ENCODE data around the gene NEURL4. TPM values are rescaled to one million over a fixed set of nuclear protein-coding genes. Genes with fewer than 3 reads are reported as not detected.

NEURL4 gene
- total RNA-seq, 1 donor from 2014 or later = 22.6 TPM

DNA sequence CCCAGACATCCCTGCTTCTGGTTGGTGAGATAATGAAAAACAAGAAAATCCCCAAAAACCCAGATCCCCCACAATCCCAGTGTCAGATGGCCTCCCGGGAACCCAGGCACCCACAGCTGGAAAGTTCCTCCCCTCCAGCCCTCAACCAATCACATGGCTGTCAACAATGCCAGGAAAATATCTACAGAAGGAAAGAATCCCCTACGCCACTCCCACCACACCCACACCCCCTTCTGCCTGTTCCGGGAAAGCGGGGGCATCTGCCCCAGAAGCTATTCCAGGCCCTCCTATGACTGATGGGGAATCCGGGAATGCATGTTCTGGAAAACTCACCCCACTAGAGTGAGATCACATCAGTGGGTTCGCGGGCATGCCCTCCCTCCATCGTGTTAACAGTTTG, 27.6 kb upstream of the NEURL4 start:
- TF ChIP-seq POLR2AphosphoS5 (IDR thresholded peaks at IDR 0.05; ENCODE audit: insufficient read depth in 1 of 2, low read depth in 1 of 2) = no peak
- no peak for TF ChIP-seq POLR2A (IDR thresholded peaks at IDR 0.05)
- TF ChIP-seq, protein P1, sequence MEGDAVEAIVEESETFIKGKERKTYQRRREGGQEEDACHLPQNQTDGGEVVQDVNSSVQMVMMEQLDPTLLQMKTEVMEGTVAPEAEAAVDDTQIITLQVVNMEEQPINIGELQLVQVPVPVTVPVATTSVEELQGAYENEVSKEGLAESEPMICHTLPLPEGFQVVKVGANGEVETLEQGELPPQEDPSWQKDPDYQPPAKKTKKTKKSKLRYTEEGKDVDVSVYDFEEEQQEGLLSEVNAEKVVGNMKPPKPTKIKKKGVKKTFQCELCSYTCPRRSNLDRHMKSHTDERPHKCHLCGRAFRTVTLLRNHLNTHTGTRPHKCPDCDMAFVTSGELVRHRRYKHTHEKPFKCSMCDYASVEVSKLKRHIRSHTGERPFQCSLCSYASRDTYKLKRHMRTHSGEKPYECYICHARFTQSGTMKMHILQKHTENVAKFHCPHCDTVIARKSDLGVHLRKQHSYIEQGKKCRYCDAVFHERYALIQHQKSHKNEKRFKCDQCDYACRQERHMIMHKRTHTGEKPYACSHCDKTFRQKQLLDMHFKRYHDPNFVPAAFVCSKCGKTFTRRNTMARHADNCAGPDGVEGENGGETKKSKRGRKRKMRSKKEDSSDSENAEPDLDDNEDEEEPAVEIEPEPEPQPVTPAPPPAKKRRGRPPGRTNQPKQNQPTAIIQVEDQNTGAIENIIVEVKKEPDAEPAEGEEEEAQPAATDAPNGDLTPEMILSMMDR (IDR thresholded peaks at IDR 0.05) = no peak
- no peaks in the 10 kb centered on the region for H3K9me3 ChIP-seq
- intact Hi-C loops (cut with DNase I) = loop anchor here (10.0 kb wide), 1 partner anchor 208 kb away; the partner anchor contains the start of gene SENP3
- no peaks in the 10 kb centered on the region for H3K36me3 ChIP-seq
- no peaks in the 10 kb centered on the region for H3K27me3 ChIP-seq
- H3K4me3 ChIP-seq = no peak overlapping the region
- DNase-seq (ENCODE audit: extremely low spot score in 2 of 2) = no peak
- peaks cover 37% of the 10 kb centered on the region for H3K4me1 ChIP-seq
- H3K27ac ChIP-seq = peak overlapping the region; percentile 96

DNA sequence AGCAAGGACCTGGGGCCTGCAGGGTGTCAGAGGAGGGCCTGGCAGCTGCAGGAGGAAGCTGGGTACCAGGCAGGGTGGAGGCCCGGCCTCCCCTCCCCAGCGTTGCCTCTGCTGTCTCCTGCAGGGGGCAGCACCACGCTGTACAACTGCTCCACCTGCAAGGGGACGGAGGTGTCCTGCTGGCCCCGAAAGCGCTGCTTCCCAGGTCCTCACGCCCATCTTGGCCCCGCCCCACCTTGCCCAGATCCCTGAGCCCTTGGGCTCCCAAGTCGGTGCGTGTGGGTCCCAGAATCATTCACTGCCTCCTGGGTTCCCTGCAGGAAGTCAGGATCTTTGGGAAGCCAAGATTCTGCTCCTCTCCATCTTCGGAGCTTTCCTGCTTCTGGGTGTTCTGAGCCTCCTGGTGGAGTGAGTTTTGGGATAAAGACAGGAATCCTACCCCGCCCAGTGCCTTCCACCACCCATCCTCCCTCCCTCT, 27.0 kb upstream of the NEURL4 start:
- TF ChIP-seq, protein P1 (IDR thresholded peaks at IDR 0.05) = peak; percentile 75 to 85 (median 76)
- TF ChIP-seq POLR2AphosphoS5 (IDR thresholded peaks at IDR 0.05; ENCODE audit: insufficient read depth in 1 of 2, low read depth in 1 of 2) (peak; percentile 31 to 34), POLR2A (IDR thresholded peaks at IDR 0.05) (no peak)
- Histone ChIP-seq H3K36me3 (no peaks in the 10 kb centered on the region), H3K27ac (peak overlapping the region; percentile 96), H3K4me1 (peaks cover 37% of the 10 kb centered on the region), H3K9me3 (no peaks in the 10 kb centered on the region), H3K4me3 (peak overlapping the region; percentile 0 to 12), H3K27me3 (no peaks in the 10 kb centered on the region)
- intact Hi-C loops (cut with DNase I) = loop anchor here (10.0 kb wide), 1 partner anchor 209 kb away; the partner anchor contains the start of gene SENP3
- no peak for DNase-seq (ENCODE audit: extremely low spot score in 2 of 2)

DNA sequence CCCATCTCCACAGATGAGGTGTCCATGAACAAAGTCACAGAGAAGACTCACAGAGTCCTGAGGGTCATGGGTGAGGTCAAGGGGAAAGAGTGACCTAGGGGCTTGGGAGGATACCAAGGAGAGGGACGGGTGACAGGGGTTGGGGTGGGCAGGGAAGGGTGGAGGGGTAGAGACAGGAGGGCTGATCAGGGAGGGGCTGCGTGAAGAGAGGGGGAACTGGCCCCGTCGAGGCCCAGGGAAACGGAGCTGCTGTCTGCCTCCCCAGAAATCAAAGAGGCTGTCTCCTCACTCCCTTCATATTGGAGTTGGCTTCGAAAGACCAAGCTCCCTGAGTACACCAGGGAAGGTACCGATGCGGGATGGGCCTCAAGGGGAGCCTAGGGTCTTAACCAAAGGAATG, 26.4 kb upstream of the NEURL4 start:
- Histone ChIP-seq H3K4me3 (peak overlapping the region in 1 of 2 donors; percentile 12), H3K9me3 (no peaks in the 10 kb centered on the region), H3K4me1 (peaks cover 37% of the 10 kb centered on the region), H3K27ac (peak overlapping the region; percentile 96), H3K27me3 (no peaks in the 10 kb centered on the region), H3K36me3 (no peaks in the 10 kb centered on the region)
- intact Hi-C loops (cut with DNase I) = loop anchor here (10.0 kb wide), 1 partner anchor 209 kb away; the partner anchor contains the start of gene SENP3
- DNase-seq (ENCODE audit: extremely low spot score in 2 of 2) = no peak
- no peak for TF ChIP-seq POLR2A (IDR thresholded peaks at IDR 0.05)
- TF ChIP-seq, protein P1 (IDR thresholded peaks at IDR 0.05) = no peak
- TF ChIP-seq POLR2AphosphoS5 (IDR thresholded peaks at IDR 0.05; ENCODE audit: insufficient read depth in 1 of 2, low read depth in 1 of 2) = no peak

DNA sequence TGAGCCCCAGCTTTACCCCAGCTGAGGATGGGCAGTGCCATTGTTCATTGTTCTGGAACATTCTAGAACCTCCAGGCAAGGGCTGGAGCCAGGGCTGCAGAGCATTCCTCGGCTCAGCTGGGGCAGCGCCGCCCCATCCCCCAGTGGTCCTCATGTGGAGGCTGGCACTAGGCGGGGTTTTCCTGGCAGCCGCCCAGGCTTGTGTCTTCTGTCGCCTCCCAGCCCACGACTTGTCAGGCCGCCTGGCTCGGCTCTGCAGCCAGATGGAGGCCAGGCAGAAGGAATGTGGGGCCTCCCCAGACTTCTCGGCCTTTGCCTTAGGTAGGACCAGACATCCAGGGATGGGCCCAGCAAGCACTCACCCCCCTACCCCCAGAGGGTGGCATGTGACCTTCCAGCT, 25.9 kb upstream of the NEURL4 start, which contains the start of gene TMEM95:
TMEM95 (plus strand) TSS at position 104 of the 400 bp plus-strand sequence; CDS start at position 153, 49 bp downstream.
- peak within 1 kb of the TSS; percentile 96 for H3K27ac ChIP-seq
- H3K9me3 ChIP-seq = no peaks in the 10 kb centered on the region
- TF ChIP-seq POLR2AphosphoS5 (IDR thresholded peaks at IDR 0.05; ENCODE audit: insufficient read depth in 1 of 2, low read depth in 1 of 2) = peak in 1 of 2 donors; percentile 24
- TF ChIP-seq, protein P1 (IDR thresholded peaks at IDR 0.05) = no peak
- DNase-seq (ENCODE audit: extremely low spot score in 2 of 2) = no peak
- H3K4me3 ChIP-seq = peak within 1 kb of the TSS; percentile 12 to 87
- no peaks in the 10 kb centered on the region for H3K27me3 ChIP-seq
- intact Hi-C loops (cut with DNase I) = loop anchor here (10.0 kb wide), 1 partner anchor 210 kb away; the partner anchor contains the start of gene SENP3
- no peaks in the 10 kb centered on the region for H3K36me3 ChIP-seq
- peaks cover 38% of the 10 kb centered on the region for H3K4me1 ChIP-seq

DNA sequence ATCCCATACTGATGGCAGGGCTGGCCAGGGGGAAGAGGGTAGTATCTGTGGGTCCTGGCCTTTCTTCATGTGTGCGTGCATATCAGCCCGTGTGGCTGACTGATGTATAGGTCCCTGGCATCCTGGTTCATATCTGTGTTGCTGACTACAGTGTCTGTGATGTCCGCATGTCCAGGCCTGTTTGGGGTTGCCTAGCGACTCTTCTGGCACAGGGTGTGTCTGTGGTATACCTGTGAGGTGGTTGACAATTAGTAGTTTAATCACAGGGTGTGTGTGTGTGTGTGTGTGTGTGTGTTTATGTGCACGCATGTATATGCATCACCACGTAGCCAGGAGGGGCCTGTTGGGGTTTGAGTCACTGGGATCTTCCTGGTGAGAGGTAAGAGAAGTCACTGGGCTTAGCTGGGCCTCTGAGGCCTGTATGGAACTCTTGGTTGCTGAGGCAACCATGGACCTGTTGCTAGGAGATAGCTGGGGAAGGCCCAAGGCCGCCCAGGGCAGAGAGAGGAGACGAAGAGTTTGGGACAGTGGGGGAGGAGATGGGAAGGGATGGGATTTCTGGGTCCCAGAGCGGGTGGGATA, 25.2 kb upstream of the NEURL4 start:
- no peak for DNase-seq (ENCODE audit: extremely low spot score in 2 of 2)
- TF ChIP-seq, protein P1 (IDR thresholded peaks at IDR 0.05) = no peak
- TF ChIP-seq POLR2A (IDR thresholded peaks at IDR 0.05) (no peak), POLR2AphosphoS5 (IDR thresholded peaks at IDR 0.05; ENCODE audit: insufficient read depth in 1 of 2, low read depth in 1 of 2) (peak in 1 of 2 donors; percentile 69)
- intact Hi-C loops (cut with DNase I) = loop anchor here (5.0 to 10.0 kb wide), 4 partner anchors 53 to 210 kb away; partner anchors contain the start of genes FGF11, NLGN2, POLR2A and SENP3
- peak overlapping the region; percentile 96 for H3K27ac ChIP-seq
- H3K36me3 ChIP-seq = no peaks in the 10 kb centered on the region
- H3K27me3 ChIP-seq = no peaks in the 10 kb centered on the region
- no peaks in the 10 kb centered on the region for H3K9me3 ChIP-seq
- H3K4me1 ChIP-seq = peaks cover 45% of the 10 kb centered on the region
- H3K4me3 ChIP-seq = peak overlapping the region in 1 of 2 donors; percentile 87
